HG03378 (cell line): ENCODE data around the gene TMEM167B.
A peak's percentile ranks its signal among the peaks of the same experiment; 100 is the strongest.
"Not testable (repeated sequence)": the region's sequence is repeated elsewhere in the genome, so short reads cannot be mapped to it uniquely, and the experiment has no call there.

ENCODE experiments used
- ATAC-seq: cut with Tn5 transposase; IDR thresholded peaks from one replicate; pipeline ENCODE4 v1.9.1; 2021; ENCODE audit warnings: mild to moderate bottlenecking, moderate library complexity; ENCODE audit not compliant: unreplicated experiment

Gene TMEM167B

GRCh38 chr1:109090196-109091077, at the start of gene TMEM167B:
TSS of gene TMEM167B (plus strand) at chr1:109090764. CDS start at chr1:109090873, 109 bp downstream.
- peak; percentile 89 for ATAC-seq

GRCh38 chr1:109040989-109041620, 49.5 kb upstream of the TMEM167B start:
- ATAC-seq = peak; percentile 32

- ATAC-seq = peak; percentile 96
These were observed 48.7 kb upstream of the TMEM167B start, which contains the start of gene WDR47 for GRCh38 chr1:109041621-109042468. TSS of gene WDR47 (minus strand) at chr1:109042102. CDS start at chr1:109023512, 18,590 bp downstream.

GRCh38 chr1:109045595-109045994, 45.0 kb upstream of the TMEM167B start:
- no peak for ATAC-seq

- no peak for ATAC-seq
These were observed 43.9 kb upstream of the TMEM167B start for GRCh38 chr1:109046671-109047070.

DNA sequence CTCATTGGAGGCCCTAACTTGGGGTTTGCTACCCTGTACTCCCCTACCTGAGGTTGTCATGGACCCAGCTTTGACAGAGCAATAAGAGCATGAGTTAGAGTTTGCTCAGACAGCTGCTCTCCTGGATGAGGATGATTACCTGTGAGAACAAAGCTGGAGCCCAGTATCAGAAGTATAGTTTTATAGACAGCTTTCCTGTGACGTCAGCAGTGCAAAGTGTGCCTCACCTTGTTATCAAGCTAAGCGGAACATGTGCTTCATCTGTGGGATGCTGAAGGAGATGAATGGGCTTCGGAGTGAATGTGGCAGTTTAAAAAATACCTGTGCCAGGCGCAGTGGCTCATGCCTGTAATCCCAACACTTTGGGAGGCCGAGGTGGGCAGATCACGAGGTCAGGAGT, 43.2 kb upstream of the TMEM167B start:
- no peak for ATAC-seq

- no peak for ATAC-seq
These were observed 42.2 kb upstream of the TMEM167B start for GRCh38 chr1:109048335-109048734.

- no peak for ATAC-seq
These were observed 40.2 kb upstream of the TMEM167B start for GRCh38 chr1:109050228-109050995.

DNA sequence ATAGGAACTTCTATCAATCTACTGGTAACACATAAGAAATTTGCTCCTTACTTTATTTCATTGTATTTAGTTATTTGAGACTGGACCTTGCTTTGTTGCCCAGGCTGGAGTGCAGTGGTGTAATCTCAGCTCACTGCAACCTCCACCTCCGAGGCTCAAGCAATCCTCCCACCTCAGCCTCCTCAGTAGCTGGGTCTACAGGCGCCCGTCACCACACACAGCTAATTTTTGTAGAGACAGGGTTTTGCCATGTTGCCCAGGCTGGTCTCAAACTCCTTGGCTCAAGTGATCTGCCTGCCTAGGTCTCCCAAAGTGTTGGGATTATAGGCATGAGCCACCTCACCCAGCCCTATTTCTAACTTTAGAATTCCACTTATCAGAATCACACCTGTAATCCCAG, 38.4 kb upstream of the TMEM167B start:
- ATAC-seq = not testable (repeated sequence)

DNA sequence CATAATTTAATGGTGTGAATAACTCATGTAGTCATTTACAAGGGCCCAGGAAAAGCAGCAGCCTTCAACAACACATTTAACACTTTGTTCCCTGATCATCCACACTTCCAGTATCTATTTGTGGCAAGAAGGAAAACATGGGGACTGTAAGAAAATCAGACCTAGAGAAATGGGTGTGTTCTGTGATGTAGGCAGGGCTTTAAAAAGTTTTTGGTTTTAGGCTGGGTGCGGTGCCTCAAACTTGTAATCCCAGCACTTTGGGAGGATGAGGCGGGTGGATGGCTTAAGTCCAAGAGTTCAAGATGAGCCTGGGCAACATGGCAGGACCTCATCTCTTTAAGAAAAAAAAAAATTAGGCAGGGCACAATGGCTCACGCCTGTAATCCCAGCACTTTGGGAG, 34.5 kb upstream of the TMEM167B start:
- ATAC-seq = no peak

DNA sequence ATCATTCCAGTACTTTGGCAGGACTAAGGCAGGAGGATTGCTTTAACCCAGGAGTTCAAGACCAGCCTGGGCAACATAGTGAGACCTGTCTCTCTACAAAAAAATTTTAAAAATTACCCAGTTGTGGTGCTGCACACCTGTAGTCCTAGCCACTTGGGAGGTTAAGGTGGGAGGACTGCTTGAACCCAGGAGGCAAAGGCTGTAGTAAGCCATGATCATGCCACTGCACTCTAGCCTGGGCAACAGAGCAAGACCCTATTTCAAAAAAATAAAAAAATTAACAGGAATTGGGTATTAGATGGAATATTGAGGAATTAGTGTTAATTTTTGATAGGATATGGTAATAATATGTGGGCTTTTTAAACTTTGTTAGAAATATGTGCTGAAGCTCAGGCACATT, 31.5 kb upstream of the TMEM167B start:
- ATAC-seq = no peak

- ATAC-seq = no peak
These were observed 29.9 kb upstream of the TMEM167B start for GRCh38 chr1:109060707-109061106.

DNA sequence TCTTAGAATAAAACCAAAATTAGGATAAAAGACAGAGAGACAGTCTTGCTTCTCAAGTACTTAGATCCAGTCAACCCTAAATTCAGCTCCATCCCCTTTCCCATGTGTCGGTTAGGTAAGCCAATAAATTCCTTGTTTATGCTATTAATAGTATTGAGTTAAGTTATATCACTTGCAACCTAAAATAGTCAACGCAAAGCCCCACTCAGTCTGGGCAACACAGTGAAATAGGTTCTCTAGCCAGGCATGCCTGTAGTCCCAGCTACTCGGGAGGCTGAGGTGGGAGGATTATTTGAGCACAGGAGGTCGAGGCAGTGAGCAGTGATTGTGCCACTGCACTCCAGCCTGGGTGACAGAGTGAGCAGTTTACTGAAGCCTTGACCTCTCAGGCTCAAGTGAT, 29.4 kb upstream of the TMEM167B start:
- ATAC-seq = no peak

- ATAC-seq = no peak
These were observed 25.4 kb upstream of the TMEM167B start for GRCh38 chr1:109065137-109065536.

- ATAC-seq = no peak
These were observed 22.7 kb upstream of the TMEM167B start for GRCh38 chr1:109067883-109068282.

GRCh38 chr1:109069294-109069693, 21.3 kb upstream of the TMEM167B start:
- ATAC-seq = no peak

DNA sequence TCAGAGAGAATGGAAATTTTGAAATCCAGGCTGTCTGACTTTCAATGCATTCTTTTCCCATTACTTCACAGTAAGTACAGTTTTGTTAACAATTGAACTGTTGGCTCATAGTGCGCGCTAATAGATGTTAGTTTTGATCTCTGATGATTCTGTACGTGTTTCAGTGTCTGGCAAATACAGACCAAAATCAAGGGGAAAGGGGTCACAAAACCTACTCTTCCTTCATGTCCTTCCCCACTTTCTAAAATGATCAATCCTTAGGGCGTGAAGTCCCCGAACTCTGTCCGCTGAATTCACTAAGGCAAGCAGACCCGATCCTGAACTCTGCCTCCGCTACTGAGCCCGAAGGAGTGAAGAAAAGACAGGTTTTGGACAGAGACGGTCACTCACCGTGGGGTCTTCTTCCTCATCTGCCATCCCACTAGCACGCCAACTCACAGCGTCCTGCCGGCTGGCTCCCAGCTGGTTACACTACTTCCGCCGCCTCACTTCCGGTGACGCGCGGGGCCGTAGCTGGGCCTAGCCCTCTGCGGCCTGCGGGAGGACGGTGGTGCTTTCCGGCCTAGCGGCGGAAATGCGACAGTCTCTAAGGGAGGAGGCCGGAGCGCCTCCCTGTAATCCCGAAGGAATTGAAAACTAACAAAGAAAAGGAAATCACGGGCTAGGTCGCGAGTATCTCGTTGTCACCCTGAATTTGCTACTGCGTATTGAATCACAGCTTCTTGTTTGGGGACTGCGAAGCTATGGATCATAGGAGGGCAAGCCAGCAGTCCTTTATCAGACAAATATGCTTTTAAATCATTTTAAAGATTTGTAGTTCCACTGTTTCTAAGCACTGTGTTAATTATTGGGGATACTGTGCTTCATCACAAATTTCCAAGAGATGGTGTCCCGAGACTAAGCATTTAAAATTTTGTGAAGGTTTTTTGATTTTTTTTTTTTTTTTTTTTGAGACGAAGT, 14.8 kb upstream of the TMEM167B start, which contains the start of gene TAF13:
TAF13 (minus strand) TSS at position 473 of the 960 bp plus-strand sequence; CDS start at position 417, 56 bp downstream.
- peak; percentile 91 for ATAC-seq

- no peak for ATAC-seq
These were observed 12.2 kb upstream of the TMEM167B start for GRCh38 chr1:109078317-109078716.

- ATAC-seq = no peak
These were observed 11.3 kb upstream of the TMEM167B start for GRCh38 chr1:109079240-109079622.
